ENCODE data around the gene SOCS7. TPM values are rescaled to one million over a fixed set of nuclear protein-coding genes. Genes with fewer than 3 reads are reported as not detected.

The SOCS7 gene
- polyA plus RNA-seq, 3 donors = 0.14 to 13.2 (median 0.15) TPM

DNA sequence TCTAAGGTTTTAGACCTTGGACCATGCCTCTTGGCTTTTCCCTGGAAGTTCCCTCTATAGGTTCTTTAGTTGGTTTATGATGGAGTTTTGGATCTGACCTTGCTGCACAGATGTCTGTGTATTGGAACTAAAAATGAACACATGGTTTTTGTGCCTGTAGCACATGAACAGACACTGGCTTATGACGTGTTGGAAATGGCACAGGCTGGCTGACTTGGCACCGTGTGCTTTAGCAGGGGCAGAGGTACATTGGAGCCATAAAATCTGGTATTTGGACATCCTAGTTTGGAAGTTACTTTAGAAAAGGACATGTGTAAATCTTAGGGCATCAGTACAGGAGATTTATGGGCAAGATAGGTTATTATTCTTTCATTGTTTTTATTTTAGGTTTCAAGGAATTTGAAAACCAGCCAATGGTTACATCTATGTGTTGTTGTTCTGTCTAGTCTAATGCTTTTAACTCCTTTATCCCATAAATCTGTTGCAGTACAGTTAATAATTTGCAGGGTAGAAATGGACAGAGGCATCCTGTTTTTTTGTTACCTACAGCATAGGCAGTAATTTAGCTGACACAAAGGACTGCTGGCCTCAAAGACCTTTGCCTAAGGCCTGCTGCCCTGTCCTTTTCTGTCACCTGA, 6.0 kb downstream of the SOCS7 start:
- H3K27ac Mint-ChIP-seq = peak overlapping the region in 1 of 7 donors; percentile 43

DNA sequence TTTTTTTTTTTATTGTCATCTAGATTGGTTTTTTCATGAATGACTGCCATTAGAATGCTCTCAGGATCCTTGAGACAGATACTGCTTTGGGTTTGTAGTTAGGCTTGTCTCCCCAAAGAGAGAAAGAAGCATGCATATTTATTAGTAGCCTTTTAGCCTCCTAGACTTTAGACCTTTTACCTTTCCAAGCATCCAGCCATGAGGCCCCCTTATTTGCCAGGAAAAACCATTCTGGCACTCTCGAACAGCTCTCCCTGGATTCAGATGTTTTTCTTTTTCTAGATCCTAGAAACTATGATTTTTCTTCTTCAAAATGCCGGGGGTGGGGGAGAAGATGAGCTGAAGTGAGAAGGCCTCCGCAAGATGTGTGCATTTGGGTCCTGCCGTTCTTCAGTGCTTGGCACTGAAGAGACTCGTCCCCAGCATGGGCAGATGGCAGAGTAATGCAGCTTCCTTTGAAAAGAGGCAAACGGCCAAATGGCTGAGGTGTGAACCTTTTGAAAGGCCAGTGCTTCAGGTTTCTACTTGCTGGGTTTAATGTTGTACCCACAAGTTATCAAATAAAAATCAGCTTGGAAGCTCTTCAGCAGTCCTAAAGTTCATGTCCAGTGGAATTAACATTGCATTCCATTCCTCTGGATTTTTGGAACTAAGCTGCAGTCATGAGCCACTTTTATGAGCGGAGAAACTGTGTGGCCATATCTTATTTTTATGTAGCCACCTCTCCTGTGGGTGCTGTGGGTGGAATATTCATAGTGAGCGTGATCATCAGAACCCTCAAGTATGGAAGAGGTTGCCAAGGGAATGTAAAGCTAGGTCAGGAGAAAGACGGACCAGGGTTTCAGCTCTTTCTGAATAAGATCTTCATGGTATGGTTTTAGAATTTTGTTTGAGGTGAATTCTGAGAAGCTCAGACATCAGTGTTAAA, 7.2 kb downstream of the SOCS7 start:
- intact Hi-C loops (cut with micrococcal nuclease) = no loop called here
- peaks cover 27% of the 10 kb centered on the region for H3K79me2 ChIP-seq (ENCODE audit: insufficient read depth, low read length)
- peaks cover 45% of the 10 kb centered on the region for H4K20me1 ChIP-seq (ENCODE audit: insufficient read depth, low read length)
- no peak overlapping the region for H3K9ac ChIP-seq (ENCODE audit: insufficient read depth, low read length, poor library complexity, severe bottlenecking)
- H3K4me1 ChIP-seq (ENCODE audit: control insufficient read depth in 1 of 2, insufficient read depth in 2 of 2, low read length in 2 of 2) = peaks cover 3 to 8% of the 10 kb centered on the region in 2 donors
- H3K4me3 Mint-ChIP-seq = no peak overlapping the region
- H3K36me3 ChIP-seq (replicated peaks in 1 of 2; ENCODE audit: control insufficient read depth in 1 of 2, insufficient read depth in 2 of 2, low read length in 2 of 2) = peaks cover 6 to 30% of the 10 kb centered on the region in 2 donors
- peak overlapping the region in 1 of 7 donors; percentile 33 for H3K27ac Mint-ChIP-seq
- H3K27me3 ChIP-seq (ENCODE audit: control insufficient read depth in 2 of 2, insufficient read depth in 2 of 2, low read length in 2 of 2) = no peaks in the 10 kb centered on the region
- H3K9me3 Mint-ChIP-seq = no peaks in the 10 kb centered on the region
- TF ChIP-seq, protein P1, sequence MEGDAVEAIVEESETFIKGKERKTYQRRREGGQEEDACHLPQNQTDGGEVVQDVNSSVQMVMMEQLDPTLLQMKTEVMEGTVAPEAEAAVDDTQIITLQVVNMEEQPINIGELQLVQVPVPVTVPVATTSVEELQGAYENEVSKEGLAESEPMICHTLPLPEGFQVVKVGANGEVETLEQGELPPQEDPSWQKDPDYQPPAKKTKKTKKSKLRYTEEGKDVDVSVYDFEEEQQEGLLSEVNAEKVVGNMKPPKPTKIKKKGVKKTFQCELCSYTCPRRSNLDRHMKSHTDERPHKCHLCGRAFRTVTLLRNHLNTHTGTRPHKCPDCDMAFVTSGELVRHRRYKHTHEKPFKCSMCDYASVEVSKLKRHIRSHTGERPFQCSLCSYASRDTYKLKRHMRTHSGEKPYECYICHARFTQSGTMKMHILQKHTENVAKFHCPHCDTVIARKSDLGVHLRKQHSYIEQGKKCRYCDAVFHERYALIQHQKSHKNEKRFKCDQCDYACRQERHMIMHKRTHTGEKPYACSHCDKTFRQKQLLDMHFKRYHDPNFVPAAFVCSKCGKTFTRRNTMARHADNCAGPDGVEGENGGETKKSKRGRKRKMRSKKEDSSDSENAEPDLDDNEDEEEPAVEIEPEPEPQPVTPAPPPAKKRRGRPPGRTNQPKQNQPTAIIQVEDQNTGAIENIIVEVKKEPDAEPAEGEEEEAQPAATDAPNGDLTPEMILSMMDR (IDR thresholded peaks at IDR 0.05) = no peak
- peaks cover 20% of the 10 kb centered on the region for H3K4me1 Mint-ChIP-seq
- H3K36me3 Mint-ChIP-seq = peaks cover 20% of the 10 kb centered on the region in 2 donors
- 84% methylated on average over 5 of the region's 9 CpGs for WGBS (ENCODE audit: insufficient coverage)
- H3K27me3 Mint-ChIP-seq (ENCODE audit: low read depth in 3 of 3) = peaks cover 0 to 3% (median 0%) of the 10 kb centered on the region in 3 donors
- H2AFZ ChIP-seq (ENCODE audit: insufficient read depth, low read depth, low read length, poor library complexity, severe bottlenecking) = no peak overlapping the region
- DNase-seq = no peak
- H3K4me2 ChIP-seq (replicated peaks; ENCODE audit: extremely low read depth, low read length, poor library complexity, severe bottlenecking) = no peak overlapping the region
- H3K27ac ChIP-seq (ENCODE audit: low read depth in 1 of 2, low read length in 2 of 2) = no peak overlapping the region
- no peaks in the 10 kb centered on the region for H3K9me3 ChIP-seq (replicated peaks in 1 of 2; ENCODE audit: control insufficient read depth in 1 of 2, insufficient read depth in 1 of 2, low read length in 2 of 2)
- no peak overlapping the region for H3K4me3 ChIP-seq (replicated peaks in 1 of 3; ENCODE audit: low read depth in 2 of 3, low read length in 3 of 3)

More for the DNA sequence above, 6.0 kb downstream of the SOCS7 start:
- no peaks in the 10 kb centered on the region for H3K9me3 ChIP-seq (replicated peaks in 1 of 2; ENCODE audit: control insufficient read depth in 1 of 2, insufficient read depth in 1 of 2, low read length in 2 of 2)
- DNase-seq = no peak
- Mint-ChIP-seq H3K36me3 (peaks cover 12 to 15% of the 10 kb centered on the region in 2 donors), H3K9me3 (no peaks in the 10 kb centered on the region), H3K4me3 (no peak overlapping the region), H3K4me1 (peaks cover 31% of the 10 kb centered on the region), H3K27me3 (ENCODE audit: low read depth in 3 of 3) (peaks cover 0 to 3% (median 0%) of the 10 kb centered on the region in 3 donors)
- no peak overlapping the region for H3K4me3 ChIP-seq (replicated peaks in 1 of 3; ENCODE audit: low read depth in 2 of 3, low read length in 3 of 3)
- 100% methylated on average over 2 of the region's 2 CpGs for WGBS (ENCODE audit: insufficient coverage)
- H3K36me3 ChIP-seq (replicated peaks in 1 of 2; ENCODE audit: control insufficient read depth in 1 of 2, insufficient read depth in 2 of 2, low read length in 2 of 2) = peaks cover 4 to 18% of the 10 kb centered on the region in 2 donors
- TF ChIP-seq, protein P1 (IDR thresholded peaks at IDR 0.05) = no peak
- peaks cover 12 to 21% of the 10 kb centered on the region in 2 donors for H3K4me1 ChIP-seq (ENCODE audit: control insufficient read depth in 1 of 2, insufficient read depth in 2 of 2, low read length in 2 of 2)
- H3K79me2 ChIP-seq (ENCODE audit: insufficient read depth, low read length) = peaks cover 39% of the 10 kb centered on the region
- intact Hi-C loops (cut with micrococcal nuclease) = no loop called here
- no peak overlapping the region for H3K27ac ChIP-seq (ENCODE audit: low read depth in 1 of 2, low read length in 2 of 2)
- no peak overlapping the region for H3K4me2 ChIP-seq (replicated peaks; ENCODE audit: extremely low read depth, low read length, poor library complexity, severe bottlenecking)
- H2AFZ ChIP-seq (ENCODE audit: insufficient read depth, low read depth, low read length, poor library complexity, severe bottlenecking) = no peak overlapping the region
- no peaks in the 10 kb centered on the region for H3K27me3 ChIP-seq (ENCODE audit: control insufficient read depth in 2 of 2, insufficient read depth in 2 of 2, low read length in 2 of 2)
- no peak overlapping the region for H3K9ac ChIP-seq (ENCODE audit: insufficient read depth, low read length, poor library complexity, severe bottlenecking)
- peaks cover 52% of the 10 kb centered on the region for H4K20me1 ChIP-seq (ENCODE audit: insufficient read depth, low read length)
